LNCaP clone FGC (cell line): ENCODE data around the gene FUBP1.

ENCODE experiments used
- DNase-seq: peaks from one replicate; pipeline ENCODE4 v3.0.0-alpha.2; 2011; ENCODE audit warnings: low read depth
- H3K4me3 ChIP-seq: 2 replicates; pipeline ENCODE4 v1.5.1; 2011; ENCODE audit warnings: mild to moderate bottlenecking, low read depth, low read length, control low read depth
- CTCF ChIP-seq: IDR thresholded peaks from 2 replicates; pipeline ENCODE4 v1.5.1; 2012; ENCODE audit warnings: mild to moderate bottlenecking; ENCODE audit not compliant: control insufficient read depth, insufficient read depth; ENCODE audit errors: extremely low read depth

The FUBP1 gene

GRCh38 chr1:78007677-78008341 lies 28.9 kb upstream of the FUBP1 start:
- H3K4me3 ChIP-seq, result no peak overlapping the region
- DNase-seq, result no peak
- TF ChIP-seq CTCF, result no peak

- DNase-seq, result no peak
- no peak for TF ChIP-seq CTCF
- peak overlapping the region; percentile 19; the same call in 1 of the 2 replicates for H3K4me3 ChIP-seq
Observed at GRCh38 chr1:78006521-78006920, 27.6 kb upstream of the FUBP1 start.

- peak overlapping the region; percentile 73 for H3K4me3 ChIP-seq
- peak; percentile 47 for DNase-seq
- TF ChIP-seq CTCF, result no peak
Observed at GRCh38 chr1:78005755-78006154, 26.9 kb upstream of the FUBP1 start.

- no peak for TF ChIP-seq CTCF
- H3K4me3 ChIP-seq, result peak overlapping the region; percentile 73
Observed at GRCh38 chr1:78005448-78005722, 26.5 kb upstream of the FUBP1 start.

GRCh38 chr1:78004719-78005447 lies 26.0 kb upstream of the FUBP1 start, which contains the start of gene DNAJB4:
Gene DNAJB4 (plus strand): TSS chr1:78004939. CDS start chr1:78005111, 172 bp downstream.
- peak; percentile 97 for DNase-seq
- H3K4me3 ChIP-seq, result peak within 1 kb of the TSS; percentile 73
- TF ChIP-seq CTCF, result no peak

More at GRCh38 chr1:78005448-78005722, 26.5 kb upstream of the FUBP1 start:
- DNase-seq, result no peak

- H3K4me3 ChIP-seq, result peak overlapping the region; percentile 73
- peak; percentile 50 for DNase-seq
- TF ChIP-seq CTCF, result no peak
Observed at GRCh38 chr1:78003882-78004718, 25.2 kb upstream of the FUBP1 start.
